Neural cell (in vitro differentiated cells): ENCODE results near the gene PDE3A. TPM values are rescaled to one million over a fixed set of nuclear protein-coding genes. Genes with fewer than 3 reads are reported as not detected.

Experiments
- H2AFZ ChIP-seq: fragments of 200-600, 300-800 bp; sonication (generic), shearing (Covaris generic); 2 replicates; pipeline ENCODE4 v1.6.0; 2014; ENCODE audit warnings: low read depth, mild to moderate bottlenecking, antibody characterized with exemption, low read length, moderate library complexity
- H3F3A ChIP-seq: fragments of 200-600 bp; shearing (Covaris generic); 2 replicates; pipeline ENCODE4 v1.6.1; 2016; ENCODE audit warnings: mild to moderate bottlenecking, moderate library complexity, mixed read lengths, antibody characterized with exemption, low read length; ENCODE audit not compliant: insufficient read depth, poor library complexity, severe bottlenecking
- H3K27ac ChIP-seq: fragments of 200-600, 300-800 bp; sonication (generic), shearing (Covaris generic); 2 replicates; pipeline ENCODE4 v1.5.1; 2014; ENCODE audit warnings: mild to moderate bottlenecking, low read length, moderate library complexity
- H3K27me3 ChIP-seq: fragments of 300-800, 200-600 bp; sonication (generic), shearing (Covaris generic); 2 replicates; pipeline ENCODE4 v1.6.0; 2014; ENCODE audit warnings: mild to moderate bottlenecking, low read depth, low read length, moderate library complexity; ENCODE audit not compliant: insufficient read depth
- H3K36me3 ChIP-seq: fragments of 300-800, 200-600 bp; sonication (generic), shearing (Covaris generic); 2 replicates; pipeline ENCODE4 v1.5.1; 2014; ENCODE audit warnings: mild to moderate bottlenecking, antibody characterized with exemption, low read length, moderate library complexity; ENCODE audit not compliant: insufficient read depth
- H3K4me2 ChIP-seq: fragments of 300-800, 200-600 bp; sonication (generic), shearing (Covaris generic); 2 replicates; pipeline ENCODE4 v1.6.0; 2014; ENCODE audit warnings: mild to moderate bottlenecking, low read length
- H3K4me3 ChIP-seq: fragments of 300-800, 200-600 bp; sonication (generic), shearing (Covaris generic); 2 replicates; pipeline ENCODE4 v1.5.1; 2014; ENCODE audit warnings: mild to moderate bottlenecking, low read length, moderate library complexity
- H3K79me2 ChIP-seq: fragments of 200-600 bp; shearing (Covaris generic); replicated peaks from 2 replicates; pipeline ENCODE4 v1.6.0; 2014; ENCODE audit warnings: mild to moderate bottlenecking, low read length, moderate library complexity; ENCODE audit not compliant: insufficient read depth
- H3K9ac ChIP-seq: fragments of 300-800, 200-600 bp; sonication (generic), shearing (Covaris generic); 2 replicates; pipeline ENCODE4 v1.6.1; 2016; ENCODE audit warnings: mild to moderate bottlenecking, low read length, mixed read lengths
- H3K9me2 ChIP-seq: fragments of 200-600 bp; shearing (Covaris generic); 2 replicates; pipeline ENCODE4 v1.6.1; 2016; ENCODE audit warnings: mild to moderate bottlenecking, low read length, mixed read lengths; ENCODE audit not compliant: insufficient read depth
- H3K9me3 ChIP-seq: fragments of 200-600, 300-800 bp; sonication (generic), shearing (Covaris generic); 2 replicates; pipeline ENCODE4 v1.6.1; 2016; ENCODE audit warnings: mild to moderate bottlenecking, mixed run types, low read length, moderate library complexity, mixed read lengths
- H4K20me1 ChIP-seq: fragments of 200-600 bp; shearing (Covaris generic); 2 replicates; pipeline ENCODE4 v1.6.1; 2016; ENCODE audit warnings: mild to moderate bottlenecking, mixed run types; ENCODE audit not compliant: insufficient read depth
- CTCF ChIP-seq: fragments of 450-650 bp; IDR thresholded peaks from 2 replicates; pipeline ENCODE4 v1.5.1; 2014; ENCODE audit warnings: antibody characterized with exemption, mild to moderate bottlenecking, moderate library complexity; ENCODE audit not compliant: poor library complexity, severe bottlenecking
- EP300 ChIP-seq: fragments of 450-650 bp; conservative IDR thresholded peaks from 2 replicates; pipeline ENCODE4 v1.6.1; 2014; ENCODE audit warnings: antibody characterized with exemption, mild to moderate bottlenecking, moderate library complexity; ENCODE audit not compliant: poor library complexity, severe bottlenecking
- EZH2 ChIP-seq: fragments of 200-600, 300-800 bp; shearing (Covaris generic), sonication (generic); IDR thresholded peaks from 2 replicates; pipeline ENCODE4 v1.6.1; 2014; ENCODE audit warnings: antibody characterized with exemption, low read length, borderline replicate concordance, mild to moderate bottlenecking; ENCODE audit not compliant: insufficient read depth, poor library complexity, severe bottlenecking
- MXI1 ChIP-seq: fragments of 450-650 bp; conservative IDR thresholded peaks from 2 replicates; pipeline ENCODE4 v1.6.1; 2014; ENCODE audit warnings: antibody characterized with exemption, mild to moderate bottlenecking; ENCODE audit not compliant: poor library complexity, severe bottlenecking
- POLR2AphosphoS5 ChIP-seq: IDR thresholded peaks from 2 replicates; pipeline ENCODE4 v1.6.1; 2012
- RAD21 ChIP-seq: fragments of 450-650 bp; conservative IDR thresholded peaks from 2 replicates; pipeline ENCODE4 v1.6.1; 2014; ENCODE audit warnings: antibody characterized with exemption, mild to moderate bottlenecking, moderate library complexity
- SMC3 ChIP-seq: fragments of 450-650 bp; conservative IDR thresholded peaks from 2 replicates; pipeline ENCODE4 v1.6.1; 2014; ENCODE audit warnings: antibody characterized with exemption, mild to moderate bottlenecking, moderate library complexity; ENCODE audit not compliant: poor library complexity
- TAF1 ChIP-seq: IDR thresholded peaks from 2 replicates; pipeline ENCODE4 v1.6.1; 2012; ENCODE audit warnings: low read depth
- polyA plus RNA-seq: library from polyadenylated mRNA; depleted of rRNA; stranded (reverse); fragments of >200 nt; gene quantifications from 2 replicates; pipeline ENCODE4 v1.2.3, GENCODE V29; 2014
- TF ChIP-seq, protein P1 (sequence below): IDR thresholded peaks from 2 replicates; pipeline ENCODE4 v1.6.1; 2012; ENCODE audit warnings: borderline replicate concordance

Gene PDE3A
- polyA plus RNA-seq, 1 donor from 2014 or later = 0.94 TPM

DNA sequence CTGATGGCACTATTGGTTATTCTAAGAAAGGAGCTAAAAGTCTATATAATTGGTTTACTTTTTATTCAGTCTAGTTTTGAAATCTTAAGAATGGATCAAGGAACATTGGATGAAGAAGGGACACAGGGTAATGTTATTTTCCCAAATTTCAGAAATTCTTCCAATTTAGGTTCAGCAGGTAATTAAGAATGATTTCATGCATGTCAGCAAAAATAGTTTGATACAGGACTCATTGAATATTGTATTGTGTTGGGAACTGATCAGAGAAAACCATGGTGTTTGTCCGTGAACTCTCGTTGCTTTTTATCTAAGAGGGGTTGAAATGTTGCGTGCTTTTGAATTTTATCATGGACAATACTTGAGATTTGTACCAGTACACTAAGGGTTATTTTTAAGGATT lies 58.6 kb downstream of the PDE3A start:
- no peaks in the 10 kb centered on the region for H3F3A ChIP-seq

GRCh38 chr12:20429852-20430251 lies 61.5 kb downstream of the PDE3A start:
- H3K4me2 ChIP-seq = no peak overlapping the region

More for the DNA sequence above, 58.6 kb downstream of the PDE3A start:
- no peak overlapping the region for H3K4me3 ChIP-seq
- no peak overlapping the region for H3K9ac ChIP-seq
- H3K27me3 ChIP-seq = no peaks in the 10 kb centered on the region
- H3K9me3 ChIP-seq = no peaks in the 10 kb centered on the region
- H4K20me1 ChIP-seq = no peaks in the 10 kb centered on the region
- H3K79me2 ChIP-seq = no peaks in the 10 kb centered on the region
- H3K36me3 ChIP-seq = no peaks in the 10 kb centered on the region
- no peak overlapping the region for H2AFZ ChIP-seq
- TF ChIP-seq EP300 (no peak), POLR2AphosphoS5 (no peak), TAF1 (no peak), EZH2 (no peak), MXI1 (no peak), CTCF (no peak), SMC3 (no peak), RAD21 (no peak)
- TF ChIP-seq, protein P1, sequence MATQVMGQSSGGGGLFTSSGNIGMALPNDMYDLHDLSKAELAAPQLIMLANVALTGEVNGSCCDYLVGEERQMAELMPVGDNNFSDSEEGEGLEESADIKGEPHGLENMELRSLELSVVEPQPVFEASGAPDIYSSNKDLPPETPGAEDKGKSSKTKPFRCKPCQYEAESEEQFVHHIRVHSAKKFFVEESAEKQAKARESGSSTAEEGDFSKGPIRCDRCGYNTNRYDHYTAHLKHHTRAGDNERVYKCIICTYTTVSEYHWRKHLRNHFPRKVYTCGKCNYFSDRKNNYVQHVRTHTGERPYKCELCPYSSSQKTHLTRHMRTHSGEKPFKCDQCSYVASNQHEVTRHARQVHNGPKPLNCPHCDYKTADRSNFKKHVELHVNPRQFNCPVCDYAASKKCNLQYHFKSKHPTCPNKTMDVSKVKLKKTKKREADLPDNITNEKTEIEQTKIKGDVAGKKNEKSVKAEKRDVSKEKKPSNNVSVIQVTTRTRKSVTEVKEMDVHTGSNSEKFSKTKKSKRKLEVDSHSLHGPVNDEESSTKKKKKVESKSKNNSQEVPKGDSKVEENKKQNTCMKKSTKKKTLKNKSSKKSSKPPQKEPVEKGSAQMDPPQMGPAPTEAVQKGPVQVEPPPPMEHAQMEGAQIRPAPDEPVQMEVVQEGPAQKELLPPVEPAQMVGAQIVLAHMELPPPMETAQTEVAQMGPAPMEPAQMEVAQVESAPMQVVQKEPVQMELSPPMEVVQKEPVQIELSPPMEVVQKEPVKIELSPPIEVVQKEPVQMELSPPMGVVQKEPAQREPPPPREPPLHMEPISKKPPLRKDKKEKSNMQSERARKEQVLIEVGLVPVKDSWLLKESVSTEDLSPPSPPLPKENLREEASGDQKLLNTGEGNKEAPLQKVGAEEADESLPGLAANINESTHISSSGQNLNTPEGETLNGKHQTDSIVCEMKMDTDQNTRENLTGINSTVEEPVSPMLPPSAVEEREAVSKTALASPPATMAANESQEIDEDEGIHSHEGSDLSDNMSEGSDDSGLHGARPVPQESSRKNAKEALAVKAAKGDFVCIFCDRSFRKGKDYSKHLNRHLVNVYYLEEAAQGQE = no peak
- H3K27ac ChIP-seq = no peak overlapping the region
- H3K4me2 ChIP-seq = no peak overlapping the region
- H3K9me2 ChIP-seq = no peaks in the 10 kb centered on the region

More at GRCh38 chr12:20429852-20430251, 61.5 kb downstream of the PDE3A start:
- Histone ChIP-seq H3K9me2 (no peaks in the 10 kb centered on the region), H4K20me1 (no peaks in the 10 kb centered on the region), H3K79me2 (no peaks in the 10 kb centered on the region), H3K9ac (no peak overlapping the region), H3K27me3 (no peaks in the 10 kb centered on the region), H3K27ac (no peak overlapping the region), H2AFZ (no peak overlapping the region), H3F3A (no peaks in the 10 kb centered on the region), H3K9me3 (no peaks in the 10 kb centered on the region), H3K36me3 (no peaks in the 10 kb centered on the region), H3K4me3 (no peak overlapping the region)
- TF ChIP-seq MXI1 (no peak), TAF1 (no peak), SMC3 (no peak), EP300 (no peak), CTCF (no peak), POLR2AphosphoS5 (no peak), EZH2 (no peak), RAD21 (no peak)
- TF ChIP-seq, protein P1 = no peak
